ENCODE measurements around the gene MEMO1. TPM values are rescaled to one million over a fixed set of nuclear protein-coding genes. Genes with fewer than 3 reads are reported as not detected.

Gene MEMO1
- total and polyA plus RNA-seq, 2 donors (not counting 3 experiments of a cell fraction or from before 2014, with no cell fraction given) = 38.6 to 56.2 TPM

DNA sequence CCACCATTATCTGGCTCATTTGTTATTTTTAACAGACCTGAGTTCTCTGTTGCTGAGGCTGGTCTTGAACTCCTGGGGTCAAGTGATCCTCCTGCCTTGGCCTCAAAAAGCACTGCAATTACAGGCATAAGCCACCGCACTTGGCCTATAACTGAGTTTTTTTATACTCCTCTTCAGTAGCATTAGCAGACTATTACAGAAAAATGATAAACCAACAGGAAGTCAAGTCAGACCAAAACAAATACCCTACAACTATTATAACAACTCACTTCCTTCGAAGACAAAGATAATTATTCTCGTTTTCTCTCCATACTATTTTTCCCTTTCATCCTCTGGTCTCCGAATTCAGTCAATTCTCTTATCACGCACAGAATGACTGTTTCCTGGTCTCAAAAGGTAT, 78.2 kb downstream of the MEMO1 start:
- H3K4me3 ChIP-seq (replicated peaks in 1 of 3; ENCODE audit: insufficient read depth in 1 of 3, low read depth in 1 of 3, low read length in 3 of 3) = no peak overlapping the region
- H4K20me1 ChIP-seq (replicated peaks; ENCODE audit: control insufficient read depth, extremely low read depth, insufficient read depth, low read length) = peaks cover 2% of the 10 kb centered on the region
- peak overlapping the region; percentile 42 for H3K27ac ChIP-seq (ENCODE audit: insufficient read depth, low read depth, low read length)
- no peak for DNase-seq (ENCODE audit: low read depth, low spot score)
- H2AFZ ChIP-seq (ENCODE audit: low read depth, low read length) = no peak overlapping the region
- H3K36me3 ChIP-seq (ENCODE audit: control insufficient read depth in 2 of 2, extremely low read depth in 1 of 2, insufficient read depth in 2 of 2, low read length in 2 of 2) = no peaks in the 10 kb centered on the region
- no peaks in the 10 kb centered on the region for H3K27me3 ChIP-seq (ENCODE audit: control insufficient read depth in 2 of 2, insufficient read depth in 2 of 2, low read length in 2 of 2)
- no peaks in the 10 kb centered on the region for H3K9me1 ChIP-seq (replicated peaks; ENCODE audit: control insufficient read depth, extremely low read depth, insufficient read depth, low read length)
- intact Hi-C loops (cut with micrococcal nuclease) (no loop called here), dilution Hi-C loops (cut with MboI; ENCODE audit: extremely low pct_ligation_motif_present, low sequenced_read_pairs) (no loop called here)
- no peak overlapping the region for H3K9ac ChIP-seq (replicated peaks; ENCODE audit: extremely low read depth, insufficient read depth, low read length)
- TF ChIP-seq FOS (IDR thresholded peaks at IDR 0.05; ENCODE audit: borderline replicate concordance, insufficient read depth, low read length) (no peak), JUN (IDR thresholded peaks at IDR 0.05; ENCODE audit: borderline replicate concordance, insufficient read depth, insufficient read length, low read depth) (no peak), POLR2AphosphoS5 (IDR thresholded peaks at IDR 0.05; ENCODE audit: insufficient read depth, low read depth, low read length) (no peak), POLR2A (IDR thresholded peaks at IDR 0.05; ENCODE audit: low read depth, low read length) (no peak), GATA2 (IDR thresholded peaks at IDR 0.05; ENCODE audit: insufficient read depth, insufficient read length, low read depth, low read length) (no peak), EZH2 (IDR thresholded peaks at IDR 0.05; ENCODE audit: borderline replicate concordance, low read depth, low read length, severe bottlenecking) (no peak), MYC (IDR thresholded peaks at IDR 0.05; ENCODE audit: low read depth, low read length) (no peak)
- TF ChIP-seq, protein P1, sequence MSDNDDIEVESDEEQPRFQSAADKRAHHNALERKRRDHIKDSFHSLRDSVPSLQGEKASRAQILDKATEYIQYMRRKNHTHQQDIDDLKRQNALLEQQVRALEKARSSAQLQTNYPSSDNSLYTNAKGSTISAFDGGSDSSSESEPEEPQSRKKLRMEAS (IDR thresholded peaks at IDR 0.05; ENCODE audit: insufficient read depth, insufficient read length) = no peak
- TF ChIP-seq, protein P2, sequence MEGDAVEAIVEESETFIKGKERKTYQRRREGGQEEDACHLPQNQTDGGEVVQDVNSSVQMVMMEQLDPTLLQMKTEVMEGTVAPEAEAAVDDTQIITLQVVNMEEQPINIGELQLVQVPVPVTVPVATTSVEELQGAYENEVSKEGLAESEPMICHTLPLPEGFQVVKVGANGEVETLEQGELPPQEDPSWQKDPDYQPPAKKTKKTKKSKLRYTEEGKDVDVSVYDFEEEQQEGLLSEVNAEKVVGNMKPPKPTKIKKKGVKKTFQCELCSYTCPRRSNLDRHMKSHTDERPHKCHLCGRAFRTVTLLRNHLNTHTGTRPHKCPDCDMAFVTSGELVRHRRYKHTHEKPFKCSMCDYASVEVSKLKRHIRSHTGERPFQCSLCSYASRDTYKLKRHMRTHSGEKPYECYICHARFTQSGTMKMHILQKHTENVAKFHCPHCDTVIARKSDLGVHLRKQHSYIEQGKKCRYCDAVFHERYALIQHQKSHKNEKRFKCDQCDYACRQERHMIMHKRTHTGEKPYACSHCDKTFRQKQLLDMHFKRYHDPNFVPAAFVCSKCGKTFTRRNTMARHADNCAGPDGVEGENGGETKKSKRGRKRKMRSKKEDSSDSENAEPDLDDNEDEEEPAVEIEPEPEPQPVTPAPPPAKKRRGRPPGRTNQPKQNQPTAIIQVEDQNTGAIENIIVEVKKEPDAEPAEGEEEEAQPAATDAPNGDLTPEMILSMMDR (IDR thresholded peaks at IDR 0.05; ENCODE audit: extremely low read depth in 1 of 2, insufficient read depth in 1 of 2, low read depth in 1 of 2, low read length in 2 of 2) = no peak
- BruUV-seq (replicated peaks) = no TSS peak
- peak; percentile 68 for FAIRE-seq
- ChIA-PET POLR2A (interaction anchor here (0.6 kb wide), 1 partner anchor 277 kb away, joined by 4 read pairs; no protein-coding TSS in a partner anchor), CTCF (no interaction called here)
- peaks cover 10% of the 10 kb centered on the region for H3K4me1 ChIP-seq (ENCODE audit: control insufficient read depth, extremely low read depth, insufficient read depth, low read length)
- H3K9me3 ChIP-seq (replicated peaks; ENCODE audit: control insufficient read depth, insufficient read depth, low read length) = no peaks in the 10 kb centered on the region
- H3K79me2 ChIP-seq (ENCODE audit: control insufficient read depth, insufficient read depth, low read length) = peaks cover 38% of the 10 kb centered on the region
- no peak overlapping the region for H3K4me2 ChIP-seq (ENCODE audit: insufficient read depth, low read length)

All from endothelial cell of umbilical vein (primary cell).